Measurements from ENCODE around the gene ALLC.

ALLC gene

DNA sequence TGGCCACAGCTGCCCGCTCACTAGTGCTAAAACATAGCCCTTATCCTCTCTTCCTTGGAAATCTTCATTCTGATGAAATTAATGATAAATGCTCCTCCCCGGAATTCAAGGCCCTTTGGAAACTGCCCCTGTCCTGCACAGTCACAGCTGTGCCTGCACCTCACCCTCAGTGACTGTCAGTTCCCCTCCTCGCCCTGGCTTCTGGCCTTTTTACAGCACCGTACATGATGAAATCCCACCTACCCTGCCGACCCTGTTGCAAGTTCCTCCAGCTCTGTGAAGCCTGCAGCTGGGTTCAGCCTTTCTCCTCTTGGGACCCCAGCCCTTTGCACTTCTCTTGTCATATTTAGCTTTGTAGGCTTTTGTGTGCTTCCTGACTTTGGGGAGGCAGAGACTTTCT, 93.8 kb downstream of the ALLC start:
- H3K36me3 ChIP-seq (ENCODE audit: insufficient read depth, low read length) = no peaks in the 10 kb centered on the region
- H3K4me1 ChIP-seq (ENCODE audit: insufficient read depth, low read length) = peaks cover 8% of the 10 kb centered on the region; the same call in 1 of the 2 replicates
- no peaks in the 10 kb centered on the region for H3K9me3 ChIP-seq (ENCODE audit: control insufficient read depth, insufficient read depth, low read length)
- no peak overlapping the region for H3K9ac ChIP-seq (ENCODE audit: low read depth, low read length)
